ENCODE data around the gene CLDN15.

CLDN15 gene

GRCh38 chr7:101216860-101217387 is 20.7 kb downstream of the CLDN15 start:
- H3K27ac ChIP-seq (ENCODE audit: poor library complexity, severe bottlenecking): peak overlapping the region; percentile 79
- peak overlapping the region; percentile 50 for H3K4me3 ChIP-seq (ENCODE audit: severe bottlenecking)
- H3K4me1 ChIP-seq (ENCODE audit: insufficient read depth, poor library complexity, severe bottlenecking): no peaks in the 10 kb centered on the region
- DNase-seq (ENCODE audit: low spot score) (no peak), ATAC-seq (ENCODE audit: low read depth) (peak; percentile 5)
- TF ChIP-seq CTCF (IDR thresholded peaks at IDR 0.05; ENCODE audit: poor library complexity, severe bottlenecking): no peak
- no peaks in the 10 kb centered on the region for H3K27me3 ChIP-seq (ENCODE audit: insufficient read depth, poor library complexity, severe bottlenecking)
- peaks cover 28% of the 10 kb centered on the region for H3K36me3 ChIP-seq (ENCODE audit: low read depth)
- H3K9me3 ChIP-seq (ENCODE audit: severe bottlenecking): no peaks in the 10 kb centered on the region

GRCh38 chr7:101216001-101216859 is 21.4 kb downstream of the CLDN15 start:
- DNase-seq (ENCODE audit: low spot score) (no peak), ATAC-seq (ENCODE audit: low read depth) (no peak)
- TF ChIP-seq CTCF (IDR thresholded peaks at IDR 0.05; ENCODE audit: poor library complexity, severe bottlenecking): no peak
- Histone ChIP-seq H3K36me3 (ENCODE audit: low read depth) (peaks cover 32% of the 10 kb centered on the region), H3K9me3 (ENCODE audit: severe bottlenecking) (no peaks in the 10 kb centered on the region), H3K4me3 (ENCODE audit: severe bottlenecking) (peak overlapping the region; percentile 50), H3K4me1 (ENCODE audit: insufficient read depth, poor library complexity, severe bottlenecking) (no peaks in the 10 kb centered on the region), H3K27me3 (ENCODE audit: insufficient read depth, poor library complexity, severe bottlenecking) (no peaks in the 10 kb centered on the region), H3K27ac (ENCODE audit: poor library complexity, severe bottlenecking) (peak overlapping the region; percentile 79)

DNA sequence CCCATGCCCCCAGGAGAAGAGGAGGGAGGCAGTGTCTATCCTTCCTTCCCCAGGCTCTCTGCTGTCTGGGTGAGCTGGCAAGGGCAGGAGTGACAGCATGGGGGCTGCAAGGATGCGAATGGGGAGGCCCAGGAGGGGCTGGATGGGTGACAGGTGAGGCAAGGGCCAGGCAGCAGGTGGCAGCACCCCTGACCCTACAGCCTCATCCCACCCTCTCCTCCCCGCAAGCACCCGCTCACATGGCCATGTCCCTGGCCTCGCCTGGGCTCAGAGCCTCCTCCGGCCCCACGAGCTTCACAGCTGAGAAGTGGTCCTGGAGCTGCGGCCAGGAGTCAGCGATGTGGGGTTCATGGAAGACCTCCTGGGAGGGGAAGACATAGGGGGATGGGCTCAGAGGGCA is 25.6 kb downstream of the CLDN15 start:
- H3K9me3 ChIP-seq (ENCODE audit: severe bottlenecking): no peaks in the 10 kb centered on the region
- TF ChIP-seq CTCF (IDR thresholded peaks at IDR 0.05; ENCODE audit: poor library complexity, severe bottlenecking): no peak

GRCh38 chr7:101211501-101211900 is 26.1 kb downstream of the CLDN15 start:
- Histone ChIP-seq H3K36me3 (ENCODE audit: low read depth) (peaks cover 53% of the 10 kb centered on the region), H3K27ac (ENCODE audit: poor library complexity, severe bottlenecking) (no peak overlapping the region)

More for the DNA sequence above, 25.6 kb downstream of the CLDN15 start:
- no peak for ATAC-seq (ENCODE audit: low read depth)
- Histone ChIP-seq H3K27me3 (ENCODE audit: insufficient read depth, poor library complexity, severe bottlenecking) (no peaks in the 10 kb centered on the region), H3K36me3 (ENCODE audit: low read depth) (peaks cover 53% of the 10 kb centered on the region), H3K27ac (ENCODE audit: poor library complexity, severe bottlenecking) (no peak overlapping the region), H3K4me3 (ENCODE audit: severe bottlenecking) (no peak overlapping the region), H3K4me1 (ENCODE audit: insufficient read depth, poor library complexity, severe bottlenecking) (no peaks in the 10 kb centered on the region)
- DNase-seq (ENCODE audit: low spot score): no peak

More at GRCh38 chr7:101211501-101211900, 26.1 kb downstream of the CLDN15 start:
- H3K4me1 ChIP-seq (ENCODE audit: insufficient read depth, poor library complexity, severe bottlenecking): no peaks in the 10 kb centered on the region
- H3K9me3 ChIP-seq (ENCODE audit: severe bottlenecking): no peaks in the 10 kb centered on the region
- no peak for ATAC-seq (ENCODE audit: low read depth)
- H3K27me3 ChIP-seq (ENCODE audit: insufficient read depth, poor library complexity, severe bottlenecking): no peaks in the 10 kb centered on the region
- no peak for DNase-seq (ENCODE audit: low spot score)
- H3K4me3 ChIP-seq (ENCODE audit: severe bottlenecking): no peak overlapping the region
- no peak for TF ChIP-seq CTCF (IDR thresholded peaks at IDR 0.05; ENCODE audit: poor library complexity, severe bottlenecking)
